GM18502 (cell line): Measurements from ENCODE around the gene ATF7IP.

Experiments used
- ATAC-seq: cut with Tn5 transposase; IDR thresholded peaks from one replicate; pipeline ENCODE4 v1.9.1; 2021; ENCODE audit warnings: mild to moderate bottlenecking; ENCODE audit not compliant: unreplicated experiment, poor library complexity

The ATF7IP gene

DNA sequence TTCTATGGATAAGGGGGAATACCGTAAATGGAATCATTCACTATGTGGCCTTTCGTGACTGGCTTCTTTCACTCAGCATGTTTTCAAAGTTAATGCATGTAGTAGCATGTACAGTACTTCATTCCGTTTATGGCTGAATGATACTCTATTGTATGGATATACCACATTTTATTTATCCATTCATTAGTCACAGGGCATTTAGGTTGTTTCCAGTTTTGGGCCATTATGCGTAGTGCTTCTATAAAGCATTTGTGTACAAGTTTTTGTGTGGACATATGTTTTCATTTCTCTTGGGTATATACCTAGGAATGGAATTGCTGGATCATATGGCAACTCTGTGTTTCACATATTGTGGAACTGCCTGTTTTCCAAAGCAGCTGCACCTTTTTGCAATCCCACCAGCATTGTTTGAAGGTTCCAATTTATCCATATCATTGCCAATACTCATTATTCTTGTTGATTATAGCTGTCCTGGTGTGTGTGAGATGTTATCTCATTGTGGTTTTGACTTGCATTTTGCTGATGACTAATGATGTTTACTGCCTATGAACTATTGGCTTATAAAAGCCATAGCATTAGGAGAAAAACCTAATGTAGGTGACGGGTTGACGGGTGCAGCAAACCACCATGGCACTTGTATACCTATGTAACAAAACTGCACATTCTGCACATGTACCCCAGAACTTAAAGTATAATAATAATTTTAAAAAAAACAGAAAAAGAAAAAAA is 45.5 kb downstream of the ATF7IP start:
- ATAC-seq, result no peak

DNA sequence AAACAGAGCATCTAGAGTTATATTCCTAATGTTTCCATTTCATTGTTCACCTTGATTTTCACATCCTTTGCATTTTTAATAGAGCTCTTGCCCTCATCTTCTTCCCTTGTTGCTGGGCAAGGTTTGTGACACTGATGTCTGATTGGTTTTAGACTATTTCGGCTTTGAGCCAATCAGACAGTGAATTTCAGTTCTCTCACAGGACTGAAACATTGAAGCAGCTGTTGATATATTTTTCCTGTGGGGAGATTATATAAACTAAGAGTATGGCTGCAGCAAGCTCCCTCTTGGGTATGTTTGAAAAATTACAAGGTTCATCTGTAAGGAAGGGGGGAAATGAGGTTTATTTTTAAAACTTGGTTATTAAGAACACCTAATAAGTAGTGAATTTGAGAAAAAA is 51.2 kb downstream of the ATF7IP start:
- ATAC-seq, result no peak

DNA sequence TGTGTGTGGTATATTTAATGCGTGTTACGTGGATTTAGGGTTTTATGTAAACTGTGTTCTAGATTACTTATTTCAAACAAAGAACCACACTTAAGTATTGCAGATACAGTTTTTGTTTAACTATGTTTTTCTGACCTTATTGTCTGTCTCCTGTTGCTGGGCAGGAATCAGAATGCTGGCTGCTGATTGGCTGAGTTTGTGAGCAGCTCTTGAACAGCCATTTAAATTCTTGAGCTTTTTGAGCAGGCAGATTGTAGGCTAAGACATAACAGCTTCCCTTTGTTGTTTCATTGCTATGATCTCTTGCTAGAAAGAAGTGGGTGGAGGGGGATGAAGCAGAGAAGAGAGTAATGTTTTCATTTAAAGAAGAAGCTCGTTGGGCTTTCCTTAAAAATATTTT is 52.2 kb downstream of the ATF7IP start:
- no peak for ATAC-seq

DNA sequence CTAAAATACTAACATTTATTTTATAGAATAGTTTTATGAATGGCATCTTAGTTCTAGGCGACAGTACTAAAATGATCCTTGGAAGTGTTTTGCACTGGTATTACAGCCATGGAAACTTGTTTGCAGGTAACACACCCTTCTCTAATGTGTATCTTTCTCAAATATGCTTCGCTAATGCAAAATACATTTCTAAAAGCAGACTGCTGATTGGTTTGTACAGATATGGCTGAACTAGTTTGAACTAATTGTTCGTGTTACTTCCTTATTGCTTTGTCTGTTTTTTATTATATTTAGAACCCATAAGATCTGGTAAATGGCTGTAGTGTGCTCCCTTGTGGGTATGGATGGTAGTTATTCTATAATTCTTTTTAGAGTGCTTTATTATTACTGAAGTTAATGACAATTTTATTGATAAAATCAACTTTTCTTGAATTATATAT is 53.0 kb downstream of the ATF7IP start:
- ATAC-seq, result no peak

DNA sequence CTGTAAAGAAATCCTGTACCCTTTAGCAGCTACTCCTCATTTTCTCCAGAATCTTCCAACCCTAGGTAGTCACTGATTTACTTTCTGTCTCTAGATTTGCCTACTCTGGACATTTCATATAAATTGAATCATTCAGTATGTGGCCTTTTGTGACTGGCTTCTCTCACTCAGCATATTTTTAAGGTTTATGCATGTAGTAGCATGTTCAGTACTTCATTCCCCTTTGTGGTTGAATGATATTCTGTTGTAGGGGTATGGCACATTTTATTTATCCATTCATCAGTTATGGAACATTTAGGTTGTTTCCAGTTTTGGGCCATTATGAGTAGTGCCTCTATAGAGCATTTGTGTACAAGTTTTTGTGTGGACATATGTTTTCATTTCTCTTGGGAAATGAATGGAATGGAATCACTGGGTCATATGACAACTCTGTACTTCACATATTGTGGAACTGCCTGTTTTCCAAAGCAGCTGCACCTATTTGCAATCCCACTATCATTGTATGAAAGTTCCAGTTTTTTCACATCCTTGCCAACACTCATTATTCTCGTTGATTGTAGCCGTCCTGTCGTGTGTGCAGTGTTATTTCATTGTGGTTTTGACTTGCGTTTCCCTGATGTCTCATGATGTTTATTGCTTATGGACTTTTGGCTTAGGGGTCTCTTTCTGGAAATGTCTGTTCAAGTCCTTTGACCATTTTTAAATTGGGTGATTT is 57.2 kb downstream of the ATF7IP start:
- ATAC-seq, result no peak

DNA sequence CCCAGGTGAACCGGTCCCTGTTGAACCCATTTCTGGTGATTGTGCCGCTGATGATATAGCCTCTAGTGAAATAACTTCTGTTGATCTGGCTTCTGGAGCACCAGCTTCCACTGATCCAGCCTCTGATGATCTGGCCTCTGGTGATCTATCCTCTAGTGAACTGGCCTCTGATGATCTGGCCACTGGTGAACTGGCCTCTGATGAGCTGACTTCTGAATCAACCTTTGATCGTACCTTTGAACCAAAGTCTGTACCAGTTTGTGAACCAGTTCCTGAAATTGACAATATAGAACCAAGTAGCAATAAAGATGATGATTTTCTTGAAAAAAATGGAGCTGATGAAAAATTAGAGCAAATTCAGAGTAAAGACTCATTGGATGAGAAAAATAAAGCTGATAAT is 59.1 kb downstream of the ATF7IP start:
- ATAC-seq, result no peak

DNA sequence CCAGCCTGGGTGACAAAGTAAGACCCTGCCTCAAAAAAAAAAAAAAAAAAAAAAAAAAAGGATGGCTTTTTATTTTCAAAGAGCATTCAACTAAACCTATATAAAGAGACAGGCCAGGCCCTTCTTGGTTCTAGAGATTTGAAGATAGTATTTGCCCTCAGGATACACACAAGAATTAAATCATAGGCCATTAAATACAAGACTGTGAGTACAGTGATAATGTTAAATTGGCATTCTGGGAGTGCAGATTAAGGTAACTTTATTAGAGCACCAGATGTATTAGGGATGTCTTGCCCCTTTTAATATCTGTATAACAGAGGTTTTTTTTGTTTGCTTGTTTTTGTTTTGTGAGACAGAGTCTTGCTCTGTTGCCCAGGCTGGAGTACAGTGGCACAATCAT is 61.3 kb downstream of the ATF7IP start:
- ATAC-seq, result no peak

DNA sequence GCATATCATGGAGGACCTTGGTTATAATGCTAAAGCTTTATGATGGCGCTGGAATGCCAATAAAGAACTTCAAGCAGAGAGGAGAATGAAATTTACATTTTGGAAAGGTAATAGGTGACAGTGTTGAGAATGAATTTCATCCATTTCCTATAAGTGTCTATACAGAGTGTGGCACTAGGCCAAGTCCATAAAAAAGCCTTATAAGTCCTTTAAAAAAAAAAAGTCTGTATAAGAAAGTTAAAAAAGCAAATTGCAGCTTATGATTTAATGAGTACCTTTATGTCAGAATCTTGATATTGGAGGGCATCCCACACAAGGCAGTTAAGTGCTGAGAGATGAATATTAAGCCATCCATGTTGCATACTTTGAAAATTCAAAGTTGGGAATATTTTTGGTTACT is 62.4 kb downstream of the ATF7IP start:
- no peak for ATAC-seq

DNA sequence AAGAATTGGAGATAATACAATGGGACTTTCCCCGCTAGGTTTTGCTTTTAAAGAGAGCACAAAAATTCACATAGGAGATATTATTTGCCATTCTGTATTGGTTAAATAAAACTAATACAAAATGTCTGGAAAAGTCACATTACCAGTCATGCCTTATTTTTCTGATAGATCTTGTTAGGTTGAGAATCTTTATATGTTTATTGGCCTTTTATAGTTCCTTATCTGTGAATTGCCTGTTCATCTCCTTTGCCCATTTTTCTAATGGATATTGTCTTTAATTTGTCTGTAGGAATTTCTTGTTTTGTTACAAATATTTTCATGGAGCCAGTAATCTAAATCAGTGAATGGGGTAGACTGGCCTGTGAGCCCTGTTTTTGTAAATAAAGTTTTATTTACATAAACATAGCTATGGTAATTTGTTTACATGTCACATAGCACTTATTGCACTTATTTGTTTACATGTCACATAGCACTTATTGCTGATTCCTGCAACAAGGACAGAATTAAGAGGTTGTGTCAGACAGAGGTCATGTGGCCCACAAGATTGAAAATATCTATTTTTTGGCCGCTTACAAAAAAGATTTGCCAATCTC is 65.0 kb downstream of the ATF7IP start:
- ATAC-seq, result no peak

DNA sequence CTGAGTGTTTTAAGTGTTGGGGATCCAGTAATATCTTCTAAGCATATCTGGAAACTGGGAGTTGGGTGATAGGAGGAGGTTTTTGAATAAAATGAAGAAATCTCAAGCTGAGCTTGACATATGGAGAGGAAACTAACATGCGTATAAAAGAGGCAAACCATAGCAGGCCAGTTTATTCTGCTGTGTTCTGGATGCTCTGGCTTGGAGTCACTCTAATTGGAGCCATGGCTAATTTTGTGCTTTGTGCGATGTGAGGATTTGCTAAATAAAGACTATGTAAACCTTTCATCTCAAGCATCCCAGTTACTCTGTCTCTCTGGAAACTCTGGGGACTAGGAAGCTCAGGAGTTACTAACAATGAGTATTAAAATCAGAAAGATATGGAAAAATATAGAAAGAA is 66.5 kb downstream of the ATF7IP start:
- no peak for ATAC-seq

DNA sequence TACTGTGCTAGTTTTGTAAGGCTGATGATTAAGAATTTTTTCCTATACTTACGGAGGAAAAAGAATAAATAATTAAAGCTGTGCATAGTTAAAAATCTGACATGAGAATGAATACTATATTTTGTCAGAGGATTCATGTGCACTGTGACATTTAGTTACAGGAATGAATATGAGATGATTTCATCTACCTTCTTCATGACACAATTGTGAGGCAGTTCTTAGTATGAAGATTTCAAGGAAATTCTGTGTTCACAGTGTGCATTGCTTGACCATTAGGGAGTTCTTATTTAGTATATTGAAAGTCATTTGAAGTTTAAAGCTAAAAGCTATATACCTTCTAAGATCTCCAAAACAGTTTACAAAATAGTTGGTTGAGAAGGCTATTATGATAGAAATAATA is 70.1 kb downstream of the ATF7IP start:
- no peak for ATAC-seq

DNA sequence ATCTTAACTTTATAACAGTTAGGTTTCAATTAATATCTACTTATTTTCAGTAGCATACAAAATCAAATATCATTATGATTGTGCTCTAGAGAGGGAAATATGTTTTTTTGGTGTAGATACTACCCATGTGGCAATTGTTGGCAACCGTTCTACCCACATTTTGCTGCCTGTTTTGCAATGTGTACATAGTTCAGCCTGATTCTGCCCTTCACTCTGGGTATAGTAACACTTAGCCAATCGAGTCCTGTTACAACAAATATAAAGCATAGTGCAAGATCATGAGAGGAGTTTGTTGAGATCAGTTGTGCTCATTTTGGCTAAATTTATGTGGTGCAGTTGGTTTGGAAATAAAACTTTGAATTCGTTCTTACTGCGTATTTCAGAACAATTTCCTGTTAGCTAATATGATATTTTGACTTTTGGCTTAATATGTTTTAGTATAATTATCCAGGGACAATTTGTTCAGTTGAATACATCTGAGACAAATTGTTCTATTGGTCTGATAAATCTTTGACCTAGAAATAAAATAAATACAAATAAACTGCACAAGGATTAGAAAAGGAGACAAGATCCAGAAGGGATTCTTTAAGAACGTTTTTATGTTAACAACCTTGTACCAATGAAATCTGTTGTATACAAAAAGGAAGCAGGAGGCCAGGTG is 76.9 kb downstream of the ATF7IP start:
- ATAC-seq, result no peak

DNA sequence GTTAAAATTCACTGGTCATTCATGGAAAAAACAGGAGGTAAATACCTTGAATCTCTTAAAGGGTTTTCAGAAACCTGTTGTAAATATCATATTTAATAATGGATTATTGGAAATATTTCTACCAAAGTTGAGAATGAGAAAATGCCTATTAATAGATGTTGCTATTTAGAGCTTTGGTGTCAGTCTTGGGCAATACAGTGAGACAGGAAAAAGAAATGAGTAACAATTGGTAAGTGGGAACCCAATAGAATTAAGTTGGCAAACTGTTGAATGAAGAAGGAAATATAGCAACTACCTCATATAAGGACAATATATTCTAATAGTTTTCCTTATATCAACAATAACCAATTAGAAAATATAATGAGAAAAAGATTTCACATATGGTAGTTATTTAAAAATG is 78.0 kb downstream of the ATF7IP start:
- ATAC-seq, result no peak

DNA sequence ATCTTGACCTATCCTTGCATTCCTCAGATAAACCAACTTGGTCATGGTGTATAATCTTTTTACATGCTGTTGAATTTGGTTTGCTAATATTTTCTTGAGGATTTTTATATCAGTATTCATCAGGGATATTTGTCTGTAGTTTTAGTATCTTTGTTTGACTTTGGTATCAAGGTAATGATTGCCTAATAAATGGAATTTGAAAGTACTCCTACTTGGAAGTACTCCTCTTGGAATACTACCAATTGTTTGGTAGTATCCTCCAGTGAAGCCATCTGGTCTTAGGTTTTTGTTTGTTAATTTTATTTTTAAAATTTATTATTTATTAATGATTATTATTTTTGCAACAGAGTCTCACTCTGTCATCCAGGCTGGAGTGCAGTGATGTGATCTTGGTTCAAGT is 85.0 kb downstream of the ATF7IP start:
- no peak for ATAC-seq

DNA sequence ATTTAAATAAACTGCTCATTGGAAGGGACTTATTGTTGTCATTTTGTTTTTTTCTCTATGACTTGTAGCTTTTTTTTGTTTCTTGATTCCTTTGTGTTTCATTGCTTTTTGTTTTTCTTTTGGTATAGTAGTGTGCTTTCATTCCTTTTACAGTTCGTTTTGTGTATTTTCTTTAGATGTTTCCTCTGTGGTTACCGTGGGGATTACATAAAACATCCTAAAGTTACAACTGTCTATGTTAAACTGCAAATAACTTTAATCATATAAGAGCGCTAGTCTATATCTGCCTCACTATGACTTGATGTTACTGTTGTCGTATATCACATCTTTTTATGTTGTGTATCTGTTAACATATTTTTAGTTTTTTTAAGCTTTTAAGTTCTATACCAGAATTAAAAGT is 86.9 kb downstream of the ATF7IP start:
- ATAC-seq, result no peak

DNA sequence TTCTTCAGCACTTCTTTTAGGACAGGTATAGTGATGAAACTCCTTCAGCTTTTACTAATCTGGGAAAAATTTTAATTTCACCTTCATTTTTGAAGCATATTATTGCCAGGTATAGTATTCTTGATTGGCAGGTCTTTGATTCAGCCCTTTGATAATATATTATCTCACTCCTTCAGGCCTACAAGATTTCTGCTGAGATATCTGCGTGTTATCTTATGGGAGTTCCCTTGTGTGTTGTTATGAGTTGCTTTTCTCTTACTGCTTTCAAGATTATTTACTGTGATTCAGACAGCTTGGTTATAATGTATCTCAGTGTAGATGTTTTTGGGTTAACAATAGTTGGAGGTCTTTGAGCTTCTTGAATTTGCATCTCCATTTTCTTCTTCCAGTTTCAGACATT is 87.4 kb downstream of the ATF7IP start:
- ATAC-seq, result no peak

DNA sequence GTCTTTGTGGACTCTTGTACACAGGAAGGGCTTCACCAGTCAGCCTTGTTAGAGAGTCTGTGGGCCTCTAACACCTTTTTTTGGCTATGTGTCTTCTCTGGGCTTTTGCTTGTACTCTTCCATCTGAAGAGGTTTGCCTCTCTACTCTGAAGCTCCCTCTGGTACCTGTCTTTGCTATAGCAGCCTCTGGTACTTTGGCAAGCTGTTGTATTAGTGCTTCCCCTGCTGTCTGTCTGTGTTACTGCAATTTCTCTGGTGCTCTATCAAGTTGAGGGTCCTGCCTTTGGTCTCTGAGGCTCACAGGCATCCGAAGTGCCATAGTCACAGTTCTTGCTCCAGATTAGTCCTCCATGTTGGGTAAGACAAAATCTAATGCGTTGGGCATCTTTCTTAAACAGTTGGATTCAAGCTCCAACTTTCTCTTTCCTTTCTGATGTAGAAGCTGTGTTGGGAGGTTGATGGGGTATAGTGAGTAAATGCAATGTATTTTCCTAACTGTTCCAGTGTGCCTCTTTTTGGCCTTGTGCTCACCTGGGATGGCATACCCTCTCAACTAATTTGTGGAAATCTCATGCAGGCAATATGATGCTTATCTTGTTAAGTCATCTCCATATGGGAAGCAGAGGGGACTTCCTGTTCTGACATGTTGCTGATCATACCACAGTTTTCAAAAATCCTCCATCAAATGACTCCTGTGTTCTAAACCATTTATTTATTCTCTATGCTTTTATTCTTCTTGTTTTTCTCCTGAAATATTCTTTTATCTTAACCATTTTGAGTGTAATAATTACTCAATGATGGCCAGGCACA is 88.8 kb downstream of the ATF7IP start:
- peak; percentile 72 for ATAC-seq

DNA sequence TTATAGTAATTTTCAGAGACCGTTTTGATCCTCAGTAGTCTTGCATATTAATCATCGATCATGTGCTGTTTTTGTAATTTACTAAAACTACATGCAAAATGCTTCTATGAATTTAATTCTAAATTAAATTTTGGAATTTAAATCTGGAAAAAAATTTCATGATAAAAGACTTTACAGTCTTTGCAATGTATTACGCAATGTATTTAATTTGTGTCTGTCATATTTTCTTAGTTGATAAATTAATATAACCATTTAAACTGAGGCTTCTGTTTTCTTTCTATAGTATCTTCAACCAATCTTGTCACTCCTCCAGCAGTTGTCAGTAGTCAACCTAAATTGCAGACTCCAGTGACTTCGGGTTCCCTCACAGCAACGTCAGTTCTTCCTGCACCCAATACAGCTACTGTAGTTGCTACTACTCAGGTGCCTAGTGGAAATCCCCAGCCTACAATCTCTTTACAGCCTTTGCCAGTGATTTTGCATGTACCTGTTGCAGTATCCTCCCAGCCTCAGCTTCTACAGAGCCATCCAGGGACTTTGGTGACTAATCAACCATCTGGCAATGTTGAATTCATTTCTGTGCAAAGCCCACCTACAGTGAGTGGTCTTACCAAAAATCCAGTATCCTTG is 94.8 kb downstream of the ATF7IP start:
- ATAC-seq, result no peak

DNA sequence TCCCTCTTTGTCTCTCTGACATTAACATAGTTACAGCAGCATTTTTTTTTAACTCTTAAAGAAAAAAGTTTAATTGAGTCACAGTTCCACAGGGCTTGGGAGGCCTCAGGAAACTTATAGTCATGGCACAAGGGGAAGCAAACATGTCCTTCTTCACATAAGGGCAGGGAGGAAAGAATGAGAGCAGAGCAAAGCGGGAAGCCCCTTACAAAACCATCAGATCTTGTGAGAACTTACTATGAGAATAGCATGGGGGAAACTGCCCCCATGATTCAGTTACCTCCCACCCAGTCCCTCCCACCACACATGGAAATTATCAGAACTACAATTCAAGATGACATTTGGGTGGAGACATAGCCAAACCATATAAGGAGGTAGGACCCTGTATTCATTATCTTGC is 106.0 kb downstream of the ATF7IP start:
- ATAC-seq, result no peak

DNA sequence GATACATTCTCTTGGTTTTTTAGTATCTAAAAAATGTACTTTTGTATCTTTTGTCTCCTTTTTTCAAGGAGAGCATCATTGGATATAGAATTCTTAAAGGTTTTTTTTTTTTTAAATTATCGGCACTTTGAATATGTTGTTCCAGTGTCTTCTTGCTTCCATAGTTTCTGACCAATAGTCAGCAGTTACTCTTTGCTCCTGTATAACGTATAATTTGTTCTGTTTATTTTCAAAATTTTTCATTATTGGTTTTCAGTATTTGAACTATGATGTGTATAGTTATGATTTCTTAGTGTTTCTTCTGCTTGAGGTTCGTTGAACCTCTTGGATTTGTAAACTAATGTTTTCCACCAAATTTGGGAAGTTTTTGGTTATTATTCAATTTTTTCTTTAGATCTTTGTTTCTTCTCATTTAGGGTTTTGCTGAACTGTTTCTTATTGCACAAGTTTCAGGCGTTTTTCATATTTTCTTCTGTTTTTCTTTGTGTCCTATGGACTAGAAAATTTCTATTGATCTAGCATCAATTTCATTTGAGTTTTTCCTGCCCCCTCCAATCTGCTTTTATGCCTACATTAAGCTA is 108.3 kb downstream of the ATF7IP start:
- no peak for ATAC-seq
